Bronchial epithelial cell (primary cell): ENCODE results near the gene SENP3. TPM values are rescaled to one million over a fixed set of nuclear protein-coding genes. Genes with fewer than 3 reads are reported as not detected.

Source experiments
- DNase-seq: peaks from one replicate; pipeline ENCODE4 v3.0.0-alpha.2; 2010; ENCODE audit warnings: low read depth
- FAIRE-seq: peaks from 2 replicates; lab custom pipeline; 2011; peaks lifted over from hg19 to GRCh38; lab: Jason Lieb, UNC
- H3K27me3 ChIP-seq: 2 replicates; pipeline ENCODE4 v1.5.1; 2011; ENCODE audit warnings: low read length; ENCODE audit not compliant: control insufficient read depth, insufficient read depth
- H3K36me3 ChIP-seq: 2 replicates; pipeline ENCODE4 v1.5.1; 2011; ENCODE audit warnings: low read length; ENCODE audit not compliant: control insufficient read depth, insufficient read depth
- H3K4me3 ChIP-seq: 2 replicates; pipeline ENCODE4 v1.5.1; 2011; ENCODE audit warnings: mild to moderate bottlenecking, low read depth, low read length, control low read depth
- CTCF ChIP-seq: IDR thresholded peaks from 2 replicates; pipeline ENCODE4 v1.5.1; 2011; ENCODE audit warnings: mild to moderate bottlenecking, moderate library complexity, low read length, control low read depth, inconsistent platforms; ENCODE audit not compliant: insufficient read depth, severe bottlenecking
- total RNA-seq: library from RNA; depleted of rRNA; stranded (reverse); fragments of >200 nt; gene quantifications from 2 replicates; pipeline ENCODE4 v1.2.1, GENCODE V29; 2014

The SENP3 gene
- total RNA-seq, 1 donor from 2014 or later = 129 TPM

DNA sequence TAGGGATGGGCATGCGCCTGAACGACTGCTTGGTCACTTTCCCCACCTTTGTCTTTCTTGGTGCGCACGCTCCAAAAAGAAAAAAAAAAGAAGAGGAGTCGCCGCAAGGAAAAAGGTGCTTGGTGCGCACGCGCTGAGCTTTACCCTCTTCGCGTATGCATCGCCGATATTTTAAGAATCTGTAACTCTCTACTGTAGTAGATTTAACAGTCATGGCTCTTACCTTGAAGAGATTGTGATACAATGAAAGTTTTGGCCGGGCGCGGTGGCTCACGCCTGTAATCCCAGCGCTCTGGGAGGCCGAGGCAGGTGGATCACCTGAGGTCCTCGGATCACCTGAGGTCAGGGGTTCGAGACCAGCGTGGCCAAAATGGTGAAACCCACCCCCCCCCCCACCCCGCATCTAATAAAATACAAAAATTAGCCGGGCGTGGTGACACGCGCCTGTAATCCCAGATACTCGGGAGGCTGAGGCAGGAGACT, 53.6 kb downstream of the SENP3 start:
- DNase-seq = no peak

GRCh38 chr17:7618608-7619007, 56.9 kb downstream of the SENP3 start:
- DNase-seq (no peak), FAIRE-seq (no peak)
- H3K4me3 ChIP-seq = no peak overlapping the region
- H3K27me3 ChIP-seq = no peaks in the 10 kb centered on the region
- TF ChIP-seq CTCF = no peak
- H3K36me3 ChIP-seq = no peaks in the 10 kb centered on the region

More for the DNA sequence above, 53.6 kb downstream of the SENP3 start:
- no peak for FAIRE-seq
- no peak for TF ChIP-seq CTCF
- no peaks in the 10 kb centered on the region for H3K27me3 ChIP-seq
- peaks cover 1% of the 10 kb centered on the region for H3K36me3 ChIP-seq
- peak overlapping the region; percentile 19 for H3K4me3 ChIP-seq

DNA sequence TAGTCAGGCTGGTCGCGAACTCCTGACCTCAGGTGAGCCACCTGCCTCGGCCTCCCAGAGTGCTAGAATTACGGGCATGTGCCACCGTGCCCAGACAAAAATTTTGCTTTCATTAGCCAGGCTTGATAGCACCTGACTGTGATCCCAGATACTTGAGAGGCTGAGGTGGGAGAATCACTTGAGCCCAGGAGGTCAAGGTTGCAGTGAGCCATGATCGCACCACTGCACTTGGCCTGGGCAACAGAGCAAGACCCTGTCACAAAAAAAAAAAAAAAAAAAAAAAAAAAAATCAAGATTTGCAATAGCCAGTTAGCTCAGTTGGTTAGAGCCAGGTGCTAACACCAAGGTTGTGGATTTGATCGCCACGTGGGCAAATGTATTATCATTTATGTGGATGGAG, 59.1 kb downstream of the SENP3 start:
- H3K4me3 ChIP-seq = no peak overlapping the region
- no peak for TF ChIP-seq CTCF
- no peaks in the 10 kb centered on the region for H3K36me3 ChIP-seq
- H3K27me3 ChIP-seq = no peaks in the 10 kb centered on the region
- FAIRE-seq (no peak), DNase-seq (no peak)

Other genes with a start within 250 kb of the SENP3 start
- gene GPS2, start 246.6 kb upstream of the SENP3 start, total RNA-seq = 22.4 and 35.7 TPM in 2 replicates
- gene NEURL4, start 232.6 kb upstream of the SENP3 start, total RNA-seq = 14.7 and 17.7 TPM in 2 replicates
- 0.26 and 4.2 TPM in 2 replicates for gene ACAP1, start 225.4 kb upstream of the SENP3 start, total RNA-seq
- gene KCTD11, start 209.8 kb upstream of the SENP3 start, total RNA-seq = 24.2 and 26.6 TPM in 2 replicates
- not detected in 2 replicates for gene TMEM95, start 206.8 kb upstream of the SENP3 start, total RNA-seq
- 7.4 and 11.8 TPM in 2 replicates for gene TNK1, start 180.8 kb upstream of the SENP3 start, total RNA-seq
- 9.0 and 13.2 TPM in 2 replicates for gene PLSCR3, start 167.4 kb upstream of the SENP3 start, total RNA-seq
- gene TMEM256, start 157.8 kb upstream of the SENP3 start, total RNA-seq = 40.3 and 67.7 TPM in 2 replicates
- gene NLGN2, start 154.1 kb upstream of the SENP3 start, total RNA-seq = 0.79 and 1.2 TPM in 2 replicates
- gene SPEM1, start 141.6 kb upstream of the SENP3 start, total RNA-seq = 0.13 TPM in 1 of 2 replicates, not detected in the other
- gene SPEM2, start 136.3 kb upstream of the SENP3 start, total RNA-seq = not detected in 2 replicates
- gene SPEM3, start 133.1 kb upstream of the SENP3 start, total RNA-seq = not detected in 2 replicates
- gene TMEM102, start 126.5 kb upstream of the SENP3 start, total RNA-seq = 7.3 and 12.6 TPM in 2 replicates
- gene FGF11, start 122.4 kb upstream of the SENP3 start, total RNA-seq = 12.4 and 28.3 TPM in 2 replicates
- gene CHRNB1, start 116.9 kb upstream of the SENP3 start, total RNA-seq = 9.7 and 16.8 TPM in 2 replicates
- gene ZBTB4, start 82.3 kb upstream of the SENP3 start, total RNA-seq = 8.7 and 9.2 TPM in 2 replicates
- not detected in 2 replicates for gene SLC35G6, start 80.5 kb upstream of the SENP3 start, total RNA-seq
- gene POLR2A, start 77.6 kb upstream of the SENP3 start, total RNA-seq = 38.4 and 79.6 TPM in 2 replicates
- gene TNFSF12, start 12.9 kb upstream of the SENP3 start, total RNA-seq = 0.53 and 1.0 TPM in 2 replicates
- gene TNFSF13, start 3.2 kb upstream of the SENP3 start, total RNA-seq = 2.6 and 3.7 TPM in 2 replicates
- 11.3 and 16.4 TPM in 2 replicates for gene CD68, start 17.7 kb downstream of the SENP3 start, total RNA-seq
- 54.7 and 56.3 TPM in 2 replicates for gene MPDU1, start 21.9 kb downstream of the SENP3 start, total RNA-seq
- gene SOX15, start 28.2 kb downstream of the SENP3 start, total RNA-seq = 23.4 and 41.7 TPM in 2 replicates
- 42.1 and 43.2 TPM in 2 replicates for gene FXR2, start 53.0 kb downstream of the SENP3 start, total RNA-seq
- gene SAT2, start 65.9 kb downstream of the SENP3 start, total RNA-seq = 23.9 and 38.7 TPM in 2 replicates
- gene SHBG, start 68.2 kb downstream of the SENP3 start, total RNA-seq = 0.38 TPM in 1 of 2 replicates, not detected in the other
- gene ATP1B2, start 89.0 kb downstream of the SENP3 start, total RNA-seq = not detected in 2 replicates
- 9.2 and 15.1 TPM in 2 replicates for gene TP53, start 125.6 kb downstream of the SENP3 start, total RNA-seq
- 3.5 and 4.2 TPM in 2 replicates for gene WRAP53, start 126.6 kb downstream of the SENP3 start, total RNA-seq
- gene EFNB3, start 143.3 kb downstream of the SENP3 start, total RNA-seq = under 0.01 TPM in 2 replicates
- gene DNAH2, start 155.8 kb downstream of the SENP3 start, total RNA-seq = under 0.01 and 0.26 TPM in 2 replicates